ENCODE data around the gene LPCAT3. TPM values are rescaled to one million over a fixed set of nuclear protein-coding genes. Genes with fewer than 3 reads are reported as not detected.

Gene LPCAT3
- total and polyA plus RNA-seq, 2 of the 13 experiments (the other 11 are each of a cell fraction or from before 2014, with no cell fraction given): 44.5 to 64.3 TPM

DNA sequence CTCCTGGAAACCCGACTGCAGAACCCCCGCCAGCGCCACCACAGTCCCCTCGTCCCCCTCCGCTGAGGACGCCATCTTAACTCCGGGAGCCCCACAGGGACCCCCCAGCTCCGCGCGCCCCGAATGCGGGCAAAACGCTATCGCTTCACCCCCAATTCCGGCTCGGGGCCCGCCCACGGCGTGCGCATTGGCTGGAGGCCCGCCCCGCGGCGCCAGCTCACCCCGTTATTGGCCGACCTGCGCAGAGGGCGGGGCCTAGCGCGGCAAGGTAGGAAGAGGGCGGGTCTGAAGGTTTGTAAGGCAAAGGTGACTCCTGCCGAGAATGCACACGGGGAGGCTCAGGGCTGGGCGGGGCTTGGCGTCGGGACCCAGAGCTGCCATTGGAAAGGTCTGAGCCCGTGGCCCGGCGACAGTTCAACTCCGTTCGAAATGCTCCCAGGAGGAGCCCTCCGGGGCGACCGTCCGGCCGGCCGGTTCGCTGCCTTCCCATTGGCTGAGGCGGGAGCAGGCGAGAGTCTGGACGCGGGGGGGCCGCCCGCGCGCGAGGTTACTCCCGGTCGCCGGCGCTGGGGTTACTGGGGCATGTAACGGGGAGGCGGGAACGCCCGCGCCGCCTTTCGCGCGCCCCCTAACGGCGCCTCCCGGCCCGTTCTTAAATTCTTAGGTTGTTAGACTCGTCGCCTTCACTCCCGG is at the start of gene LPCAT3 (continued):
- TF ChIP-seq ZNF816 (CRISPR knock-in tag; IDR thresholded peaks at IDR 0.05; ENCODE audit: borderline replicate concordance) (0 out of 2 replicates have a peak, but pooled peaks have one; percentile 70), HNRNPLL (IDR thresholded peaks at IDR 0.05; ENCODE audit: low read depth, low read length, poor library complexity, severe bottlenecking) (peak; percentile 93), HMG20B (CRISPR knock-in tag; conservative IDR thresholded peaks at IDR 0.05) (peak; percentile 54), ZNF839 (CRISPR knock-in tag; IDR thresholded peaks at IDR 0.05; ENCODE audit: borderline replicate concordance) (no peak), PHF21A (CRISPR knock-in tag; IDR thresholded peaks at IDR 0.05) (peak; percentile 51), ZC3H4 (CRISPR knock-in tag; IDR thresholded peaks at IDR 0.05; ENCODE audit: borderline replicate concordance) (no peak), SMAD3 (CRISPR knock-in tag; IDR thresholded peaks at IDR 0.05) (peak; percentile 55), MAZ (IDR thresholded peaks at IDR 0.05; ENCODE audit: borderline replicate concordance, low read depth, low read length) (no peak), MAZ (CRISPR knock-in tag; IDR thresholded peaks at IDR 0.05; ENCODE audit: low read depth) (0 out of 2 replicates have a peak, but pooled peaks have one; percentile 44), SMAD9 (CRISPR knock-in tag; IDR thresholded peaks at IDR 0.05) (no peak), SOX13 (IDR thresholded peaks at IDR 0.05) (no peak), SOX13 (CRISPR knock-in tag; conservative IDR thresholded peaks at IDR 0.05 in 1 of 2, IDR thresholded peaks at IDR 0.05 in 1 of 2) (peak in 1 of 2 experiments; percentile 43; a peak in 1 of 4 replicates), HDAC1 (CRISPR knock-in tag; IDR thresholded peaks at IDR 0.05) (peak; percentile 58), RARG (CRISPR knock-in tag; IDR thresholded peaks at IDR 0.05; ENCODE audit: low read depth) (no peak), POGZ (CRISPR knock-in tag; IDR thresholded peaks at IDR 0.05) (peak; percentile 53; the same call in 1 of the 2 replicates), NCOA1 (CRISPR knock-in tag; IDR thresholded peaks at IDR 0.05) (0 out of 2 replicates have a peak, but pooled peaks have one; percentile 6), ARNT2 (CRISPR knock-in tag; IDR thresholded peaks at IDR 0.05; ENCODE audit: low read depth) (peak; percentile 30; the same call in 1 of the 2 replicates)
- TF ChIP-seq, protein P1, sequence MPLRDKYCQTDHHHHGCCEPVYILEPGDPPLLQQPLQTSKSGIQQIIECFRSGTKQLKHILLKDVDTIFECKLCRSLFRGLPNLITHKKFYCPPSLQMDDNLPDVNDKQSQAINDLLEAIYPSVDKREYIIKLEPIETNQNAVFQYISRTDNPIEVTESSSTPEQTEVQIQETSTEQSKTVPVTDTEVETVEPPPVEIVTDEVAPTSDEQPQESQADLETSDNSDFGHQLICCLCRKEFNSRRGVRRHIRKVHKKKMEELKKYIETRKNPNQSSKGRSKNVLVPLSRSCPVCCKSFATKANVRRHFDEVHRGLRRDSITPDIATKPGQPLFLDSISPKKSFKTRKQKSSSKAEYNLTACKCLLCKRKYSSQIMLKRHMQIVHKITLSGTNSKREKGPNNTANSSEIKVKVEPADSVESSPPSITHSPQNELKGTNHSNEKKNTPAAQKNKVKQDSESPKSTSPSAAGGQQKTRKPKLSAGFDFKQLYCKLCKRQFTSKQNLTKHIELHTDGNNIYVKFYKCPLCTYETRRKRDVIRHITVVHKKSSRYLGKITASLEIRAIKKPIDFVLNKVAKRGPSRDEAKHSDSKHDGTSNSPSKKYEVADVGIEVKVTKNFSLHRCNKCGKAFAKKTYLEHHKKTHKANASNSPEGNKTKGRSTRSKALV (CRISPR knock-in tag; IDR thresholded peaks at IDR 0.05): no peak; the same call in 1 of the 2 replicates
- TF ChIP-seq, protein P2, sequence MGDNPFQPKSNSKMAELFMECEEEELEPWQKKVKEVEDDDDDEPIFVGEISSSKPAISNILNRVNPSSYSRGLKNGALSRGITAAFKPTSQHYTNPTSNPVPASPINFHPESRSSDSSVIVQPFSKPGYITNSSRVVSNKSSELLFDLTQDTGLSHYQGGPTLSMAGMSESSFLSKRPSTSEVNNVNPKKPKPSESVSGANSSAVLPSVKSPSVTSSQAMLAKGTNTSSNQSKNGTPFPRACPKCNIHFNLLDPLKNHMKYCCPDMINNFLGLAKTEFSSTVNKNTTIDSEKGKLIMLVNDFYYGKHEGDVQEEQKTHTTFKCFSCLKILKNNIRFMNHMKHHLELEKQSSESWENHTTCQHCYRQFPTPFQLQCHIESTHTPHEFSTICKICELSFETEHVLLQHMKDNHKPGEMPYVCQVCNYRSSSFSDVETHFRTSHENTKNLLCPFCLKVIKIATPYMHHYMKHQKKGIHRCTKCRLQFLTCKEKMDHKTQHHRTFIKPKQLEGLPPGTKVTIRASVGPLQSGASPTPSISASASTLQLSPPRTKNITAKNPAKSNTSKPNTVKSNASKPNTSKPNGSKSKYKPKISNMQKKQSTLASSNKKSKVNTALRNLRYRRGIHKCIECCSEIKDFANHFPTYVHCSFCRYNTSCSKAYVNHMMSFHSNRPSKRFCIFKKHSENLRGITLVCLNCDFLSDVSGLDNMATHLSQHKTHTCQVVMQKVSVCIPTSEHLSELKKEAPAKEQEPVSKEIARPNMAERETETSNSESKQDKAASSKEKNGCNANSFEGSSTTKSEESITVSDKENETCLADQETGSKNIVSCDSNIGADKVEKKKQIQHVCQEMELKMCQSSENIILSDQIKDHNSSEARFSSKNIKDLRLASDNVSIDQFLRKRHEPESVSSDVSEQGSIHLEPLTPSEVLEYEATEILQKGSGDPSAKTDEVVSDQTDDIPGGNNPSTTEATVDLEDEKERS (CRISPR knock-in tag; IDR thresholded peaks at IDR 0.05): no peak
- TF ChIP-seq, protein P3, sequence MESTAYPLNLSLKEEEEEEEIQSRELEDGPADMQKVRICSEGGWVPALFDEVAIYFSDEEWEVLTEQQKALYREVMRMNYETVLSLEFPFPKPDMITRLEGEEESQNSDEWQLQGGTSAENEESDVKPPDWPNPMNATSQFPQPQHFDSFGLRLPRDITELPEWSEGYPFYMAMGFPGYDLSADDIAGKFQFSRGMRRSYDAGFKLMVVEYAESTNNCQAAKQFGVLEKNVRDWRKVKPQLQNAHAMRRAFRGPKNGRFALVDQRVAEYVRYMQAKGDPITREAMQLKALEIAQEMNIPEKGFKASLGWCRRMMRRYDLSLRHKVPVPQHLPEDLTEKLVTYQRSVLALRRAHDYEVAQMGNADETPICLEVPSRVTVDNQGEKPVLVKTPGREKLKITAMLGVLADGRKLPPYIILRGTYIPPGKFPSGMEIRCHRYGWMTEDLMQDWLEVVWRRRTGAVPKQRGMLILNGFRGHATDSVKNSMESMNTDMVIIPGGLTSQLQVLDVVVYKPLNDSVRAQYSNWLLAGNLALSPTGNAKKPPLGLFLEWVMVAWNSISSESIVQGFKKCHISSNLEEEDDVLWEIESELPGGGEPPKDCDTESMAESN (CRISPR knock-in tag; conservative IDR thresholded peaks at IDR 0.05): peak; percentile 49; the same call in 1 of the 2 replicates

All from HepG2 (cell line).